D721Med (cell line): ENCODE data around the gene SLC66A3.

Experiments used
- DNase-seq: peaks from one replicate; pipeline ENCODE4 v3.0.0; 2011; ENCODE audit warnings: low spot score; ENCODE audit not compliant: insufficient read length
- FAIRE-seq: peaks from 2 replicates; lab custom pipeline; 2011; peaks lifted over from hg19 to GRCh38; lab: Jason Lieb, UNC
- CTCF ChIP-seq: IDR thresholded peaks from 2 replicates; pipeline ENCODE4 v1.5.1; 2012; ENCODE audit warnings: mild to moderate bottlenecking, control low read depth; ENCODE audit not compliant: insufficient read depth; ENCODE audit errors: missing control alignments

The SLC66A3 gene

GRCh38 chr2:11224887-11225286, 69.6 kb downstream of the SLC66A3 start:
- TF ChIP-seq CTCF, result no peak
- no peak for DNase-seq
- no peak for FAIRE-seq

GRCh38 chr2:11227595-11227994, 72.3 kb downstream of the SLC66A3 start:
- TF ChIP-seq CTCF, result no peak
- no peak for FAIRE-seq
- DNase-seq, result no peak
